PFSK-1 (cell line): ENCODE data around the gene ENTPD5. TPM values are rescaled to one million over a fixed set of nuclear protein-coding genes. Genes with fewer than 3 reads are reported as not detected.

ENCODE experiments used
- FOXP2 ChIP-seq: optimal IDR thresholded peaks from 2 replicates; pipeline ENCODE3; 2011; ENCODE audit warnings: borderline replicate concordance, control low read depth, inconsistent platforms; ENCODE audit not compliant: insufficient read depth; ENCODE audit errors: extremely low read length, extremely low read depth
- POLR2AphosphoS5 ChIP-seq: IDR thresholded peaks from 2 replicates; pipeline ENCODE4 v1.6.1; 2012; ENCODE audit warnings: low read depth, mild to moderate bottlenecking, control low read depth, low read length, moderate library complexity
- REST ChIP-seq, 2 experiments: IDR thresholded peaks; 2 replicates each; pipeline versions ENCODE4 v1.6.1 to v1.8.0; 2011 to 2012; ENCODE audit warnings: low read depth in 2 of 2, low read length in 2 of 2, control low read depth in 1 of 2, inconsistent platforms in 1 of 2, mild to moderate bottlenecking in 1 of 2, moderate library complexity in 1 of 2; ENCODE audit not compliant: insufficient read depth in 1 of 2
- SIN3A ChIP-seq: IDR thresholded peaks from 2 replicates; pipeline ENCODE4 v1.6.1; 2012; ENCODE audit warnings: mild to moderate bottlenecking, low read length, moderate library complexity, borderline replicate concordance; ENCODE audit not compliant: insufficient read depth
- TAF1 ChIP-seq: IDR thresholded peaks from 2 replicates; pipeline ENCODE4 v1.6.1; 2012; ENCODE audit warnings: low read length, control low read depth, borderline replicate concordance; ENCODE audit not compliant: insufficient read depth
- polyA plus RNA-seq: library from polyadenylated mRNA; unstranded; fragments of >200 nt; gene quantifications from one replicate; pipeline ENCODE4 v1.2.1, GENCODE V29; 2012; ENCODE audit warnings: low read depth, missing spikeins; ENCODE audit not compliant: insufficient read length

The ENTPD5 gene, protein sequence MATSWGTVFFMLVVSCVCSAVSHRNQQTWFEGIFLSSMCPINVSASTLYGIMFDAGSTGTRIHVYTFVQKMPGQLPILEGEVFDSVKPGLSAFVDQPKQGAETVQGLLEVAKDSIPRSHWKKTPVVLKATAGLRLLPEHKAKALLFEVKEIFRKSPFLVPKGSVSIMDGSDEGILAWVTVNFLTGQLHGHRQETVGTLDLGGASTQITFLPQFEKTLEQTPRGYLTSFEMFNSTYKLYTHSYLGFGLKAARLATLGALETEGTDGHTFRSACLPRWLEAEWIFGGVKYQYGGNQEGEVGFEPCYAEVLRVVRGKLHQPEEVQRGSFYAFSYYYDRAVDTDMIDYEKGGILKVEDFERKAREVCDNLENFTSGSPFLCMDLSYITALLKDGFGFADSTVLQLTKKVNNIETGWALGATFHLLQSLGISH
- 4.2 TPM for polyA plus RNA-seq

- TF ChIP-seq FOXP2 (peak; percentile 65), SIN3A (no peak), TAF1 (0 out of 2 replicates have a peak, but pooled peaks have one; percentile 48), POLR2AphosphoS5 (no peak; the same call in 1 of the 2 replicates), REST (IDR thresholded peaks at IDR 0.05; ENCODE audit: insufficient read depth in 1 of 2, low read depth in 2 of 2, low read length in 2 of 2) (0 out of 4 replicates have a peak, but pooled peaks of 1 of the 2 experiments have one; percentile 30)
Measured at GRCh38 chr14:74018586-74019407, at the start of gene ENTPD5, which contains the start of gene BBOF1. Gene ENTPD5, minus strand, starts transcription at chr14:74019288. Its CDS starts 31,186 bp downstream, at chr14:73988102. Gene BBOF1, plus strand, starts transcription at chr14:74019349. Its CDS starts 130 bp downstream, at chr14:74019479.

DNA sequence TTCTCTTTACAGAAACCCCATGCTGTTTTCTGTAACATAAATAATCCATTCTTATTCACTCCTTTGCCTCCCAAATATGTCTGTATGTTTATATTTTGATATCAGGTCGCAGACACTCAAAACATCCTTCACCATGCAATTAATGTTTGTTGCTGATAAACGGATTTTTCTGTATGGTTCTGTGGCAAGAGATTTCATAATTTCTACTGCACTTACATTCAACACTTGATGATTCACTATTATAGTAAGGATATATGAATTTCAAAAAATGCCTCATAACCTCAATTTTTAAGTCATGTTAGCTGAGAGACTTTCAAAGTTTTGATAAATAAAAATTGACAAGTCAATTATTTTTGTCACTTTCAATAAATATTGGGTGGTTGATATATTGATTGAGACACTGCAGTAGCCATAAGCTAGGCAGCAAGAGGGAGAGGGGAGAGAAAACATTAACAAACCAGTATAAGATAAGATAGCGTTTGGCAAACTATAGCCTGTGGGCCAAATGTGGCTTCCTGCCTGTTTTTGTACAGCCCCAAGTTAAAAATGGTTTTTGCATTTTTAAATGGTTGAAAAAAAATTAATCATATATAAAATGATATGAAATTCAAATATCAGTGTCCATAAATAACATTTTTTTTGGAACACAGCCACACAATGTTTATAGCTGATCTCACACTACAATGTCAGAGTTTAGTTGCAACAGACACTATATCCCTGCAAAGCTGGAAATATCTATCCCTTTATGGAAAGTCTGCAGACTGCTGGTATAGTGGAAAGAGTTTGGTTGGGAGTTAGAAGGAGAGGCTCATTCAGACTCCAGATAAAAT lies 46.9 kb upstream of the ENTPD5 start:
- TF ChIP-seq TAF1 (no peak), FOXP2 (no peak), REST (IDR thresholded peaks at IDR 0.05; ENCODE audit: insufficient read depth in 1 of 2, low read depth in 2 of 2, low read length in 2 of 2) (no peak), SIN3A (no peak), POLR2AphosphoS5 (no peak)

GRCh38 chr14:74064883-74065282 lies 45.8 kb upstream of the ENTPD5 start:
- no peak for TF ChIP-seq FOXP2
- TF ChIP-seq REST (IDR thresholded peaks at IDR 0.05; ENCODE audit: insufficient read depth in 1 of 2, low read depth in 2 of 2, low read length in 2 of 2): no peak
- TF ChIP-seq TAF1: no peak
- no peak for TF ChIP-seq SIN3A
- TF ChIP-seq POLR2AphosphoS5: no peak

DNA sequence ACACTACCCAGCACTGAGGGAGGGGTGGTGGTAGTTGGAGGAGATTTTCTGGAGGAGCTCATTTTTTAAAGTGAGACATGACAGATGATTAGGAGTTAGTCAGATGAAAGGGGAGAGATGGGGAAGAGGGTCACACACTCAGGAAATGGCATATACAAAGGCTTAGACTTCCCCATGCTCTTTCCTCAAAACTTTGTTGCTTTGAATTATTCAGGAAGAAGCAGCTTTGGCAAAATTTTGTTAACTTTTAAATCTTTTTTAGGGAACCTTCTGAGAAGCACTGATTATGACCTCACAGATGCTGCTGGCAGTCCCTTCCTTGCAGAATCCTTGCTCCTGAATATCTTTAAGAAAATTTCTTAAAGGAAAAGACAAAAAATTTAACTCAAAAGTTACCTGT lies 45.3 kb upstream of the ENTPD5 start:
- TF ChIP-seq POLR2AphosphoS5 (no peak), FOXP2 (no peak), SIN3A (no peak), TAF1 (no peak), REST (IDR thresholded peaks at IDR 0.05; ENCODE audit: insufficient read depth in 1 of 2, low read depth in 2 of 2, low read length in 2 of 2) (no peak)
